ENCODE data around the gene SYT9.

- no peak for TF ChIP-seq CTCF (IDR thresholded peaks at IDR 0.05; ENCODE audit: insufficient read depth, low read depth, low read length)
- TF ChIP-seq EZH2 (IDR thresholded peaks at IDR 0.05; ENCODE audit: insufficient read depth, low read length): no peak
Observed at GRCh38 chr11:7511401-7511800, 259.7 kb downstream of the SYT9 start.

All from astrocyte (in vitro differentiated cells and primary cell).